ENCODE results near the gene HES4.

DNA sequence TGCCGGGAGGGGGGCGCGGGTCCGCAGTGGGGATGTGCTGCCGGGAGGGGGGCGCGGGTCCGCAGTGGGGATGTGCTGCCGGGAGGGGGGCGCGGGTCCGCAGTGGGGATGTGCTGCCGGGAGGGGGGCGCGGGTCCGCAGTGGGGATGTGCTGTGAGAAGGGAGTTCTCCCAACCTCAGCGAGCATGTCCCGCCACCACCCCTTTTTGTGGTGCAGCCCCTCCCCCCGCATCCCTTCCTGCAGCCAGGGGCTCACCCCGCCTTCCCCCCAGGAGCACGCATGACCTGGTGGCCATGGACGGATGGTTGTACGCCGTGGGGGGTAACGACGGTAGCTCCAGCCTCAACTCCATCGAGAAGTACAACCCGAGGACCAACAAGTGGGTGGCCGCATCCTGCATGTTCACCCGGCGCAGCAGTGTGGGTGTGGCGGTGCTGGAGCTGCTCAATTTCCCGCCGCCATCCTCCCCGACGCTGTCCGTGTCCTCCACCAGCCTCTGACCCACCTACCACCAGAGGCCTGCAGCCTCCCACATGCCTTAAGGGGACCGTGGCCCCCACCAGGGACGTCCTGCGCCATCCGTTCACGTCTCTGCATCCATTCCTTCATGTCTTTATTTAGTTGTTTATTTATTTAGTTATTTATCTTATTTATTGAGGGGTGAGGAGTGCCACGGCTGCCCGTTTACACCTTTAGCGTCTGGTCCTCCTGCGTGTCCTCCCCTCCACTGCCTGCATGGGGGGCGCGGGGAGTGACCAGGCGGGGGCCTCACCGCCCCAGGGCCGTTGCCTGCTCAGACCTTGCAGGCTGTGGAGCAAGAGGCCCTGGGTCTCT, 35.0 kb downstream of the HES4 start:
- no peak for TF ChIP-seq CTCF (IDR thresholded peaks at IDR 0.05)
- TF ChIP-seq POLR2A (IDR thresholded peaks at IDR 0.05): no peak
- TF ChIP-seq EP300 (IDR thresholded peaks at IDR 0.05): no peak
